HG03575 (cell line): ENCODE results near the gene LPCAT3.

ENCODE experiments used
- ATAC-seq: cut with Tn5 transposase; IDR thresholded peaks from one replicate; pipeline ENCODE4 v1.9.1; 2021; ENCODE audit not compliant: unreplicated experiment, insufficient number of reproducible peaks, low FRiP score; ENCODE audit errors: extremely low read depth

The LPCAT3 gene

GRCh38 chr12:6968426-6968825 is 49.9 kb downstream of the LPCAT3 start:
- ATAC-seq = no peak

DNA sequence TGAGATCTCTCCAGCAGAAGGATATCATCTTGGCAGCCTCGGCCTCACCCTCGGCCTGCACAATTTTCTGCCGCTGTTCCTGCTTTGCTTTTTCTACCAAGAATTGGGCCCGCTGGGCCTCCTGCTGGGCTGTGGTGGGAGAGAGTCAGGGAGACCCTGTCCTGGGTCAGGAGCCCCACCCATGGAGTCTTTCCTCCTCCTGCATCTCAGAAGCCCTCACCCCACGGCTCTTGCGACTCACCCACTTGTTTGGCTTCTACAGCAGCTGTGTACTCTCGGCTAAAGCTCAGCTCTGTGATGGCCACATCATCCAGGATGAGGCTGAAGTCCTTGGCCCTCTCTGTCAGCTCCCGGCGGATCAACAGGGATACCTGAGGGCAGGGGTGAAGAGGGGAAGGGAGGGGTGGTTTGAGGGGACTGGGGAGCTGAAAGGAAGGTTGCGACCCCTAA is 50.6 kb downstream of the LPCAT3 start:
- no peak for ATAC-seq

DNA sequence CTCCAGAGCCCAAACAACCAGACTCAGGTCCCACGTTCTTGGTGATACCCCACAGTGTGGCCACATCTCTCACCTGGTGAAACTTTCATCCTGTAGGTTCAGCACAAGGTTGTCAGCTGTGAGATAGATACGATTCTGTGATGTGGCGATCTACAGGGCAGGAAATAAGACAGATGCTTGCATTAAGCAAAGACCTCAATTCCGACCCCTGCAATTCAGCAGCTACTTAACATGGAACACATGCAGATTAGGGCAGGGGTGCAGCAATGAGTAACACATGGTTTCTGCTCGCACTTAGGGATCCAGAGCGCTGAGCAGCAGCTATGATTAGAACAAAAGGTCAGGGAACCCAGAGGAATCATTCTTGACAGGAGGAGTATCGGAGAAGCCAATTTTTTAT is 51.9 kb downstream of the LPCAT3 start:
- ATAC-seq = no peak

DNA sequence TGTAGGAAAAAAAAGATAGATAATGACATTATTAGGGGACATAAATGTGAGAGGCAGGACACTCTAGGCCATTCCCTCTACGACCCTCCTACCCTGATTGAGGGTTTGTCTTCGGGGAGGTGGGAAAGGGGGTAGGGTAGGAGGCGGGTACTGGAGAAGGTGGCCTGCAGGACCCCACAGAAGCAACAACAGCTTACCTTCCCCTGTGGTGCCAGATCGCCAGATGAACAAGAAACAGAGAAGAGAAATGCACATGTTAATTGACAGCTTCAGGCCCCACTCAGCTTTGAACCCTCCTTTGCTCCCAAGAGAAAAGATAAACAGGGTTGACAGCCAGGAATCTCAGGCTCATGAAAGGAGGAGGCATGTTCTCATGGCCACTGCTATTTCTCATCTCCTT is 52.6 kb downstream of the LPCAT3 start:
- ATAC-seq = no peak

- ATAC-seq = no peak
Observed at GRCh38 chr12:6965026-6965661, 53.1 kb downstream of the LPCAT3 start.

- ATAC-seq = no peak
Observed at GRCh38 chr12:6964605-6965025, 53.7 kb downstream of the LPCAT3 start.

DNA sequence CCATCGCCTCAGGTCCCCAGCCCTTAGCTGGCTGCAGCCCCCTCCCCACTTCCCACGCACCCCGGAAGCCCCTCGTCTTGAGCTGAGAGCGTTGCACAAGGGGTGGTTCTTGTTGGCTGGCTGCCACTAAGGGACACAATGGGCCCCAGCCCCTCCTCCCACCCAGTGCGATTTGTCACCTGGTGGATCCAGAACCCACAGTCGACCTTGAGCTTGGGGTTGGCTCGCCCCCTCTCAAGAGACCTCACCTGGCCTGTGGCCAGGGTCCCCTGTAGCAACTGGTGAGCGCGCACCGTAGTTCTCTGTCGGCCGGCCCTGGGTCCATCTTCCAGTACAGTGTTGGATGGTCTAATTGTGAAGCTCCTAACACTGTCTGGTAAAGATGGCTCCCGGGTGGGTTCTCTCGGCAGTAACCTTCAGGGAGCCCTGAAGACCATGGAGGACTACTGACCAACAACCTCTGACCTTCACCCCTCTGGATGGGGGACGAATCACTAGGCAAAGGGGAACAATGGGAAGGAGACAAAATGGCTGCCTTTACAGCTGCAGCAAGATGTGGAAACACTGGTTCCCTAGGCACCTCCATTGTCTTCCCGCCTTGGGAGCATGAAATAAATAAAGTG is 54.4 kb downstream of the LPCAT3 start:
- no peak for ATAC-seq

- ATAC-seq = no peak
Observed at GRCh38 chr12:6963016-6963731, 55.1 kb downstream of the LPCAT3 start.

DNA sequence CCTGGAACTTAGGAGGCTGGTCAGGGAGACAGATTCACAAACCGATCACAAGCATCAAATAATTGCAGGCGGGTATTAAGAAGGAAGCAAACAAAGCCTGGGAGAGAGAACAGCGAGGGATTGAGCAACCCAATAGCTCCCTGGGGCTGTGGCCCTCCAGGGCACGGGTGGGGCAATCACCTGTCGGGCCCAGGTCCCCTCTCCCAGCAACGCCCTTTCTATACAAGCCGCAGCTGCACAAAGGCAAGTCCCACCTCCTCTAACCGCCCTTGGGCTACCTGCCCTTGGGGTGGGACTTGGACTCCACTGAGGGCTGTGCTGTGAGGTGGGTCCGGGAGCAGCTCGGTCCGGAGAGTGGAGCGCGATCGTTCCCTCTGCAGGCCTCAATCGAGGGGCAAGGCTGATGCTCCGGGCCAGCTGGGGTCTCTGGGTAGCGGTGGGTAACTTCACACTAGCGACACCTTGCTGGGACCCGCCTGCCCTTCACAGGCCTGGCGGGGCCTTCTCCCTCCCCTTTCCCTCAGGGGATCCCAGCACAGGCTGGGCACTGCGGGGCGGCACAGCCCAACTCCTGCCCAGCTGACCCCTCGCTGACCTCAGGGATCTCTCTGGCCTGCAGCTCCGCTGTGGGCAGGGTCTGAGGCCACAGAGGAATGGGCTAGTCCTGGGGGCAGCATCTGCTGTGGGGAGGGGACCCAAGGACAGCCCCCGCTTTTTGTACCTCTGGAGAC is 55.8 kb downstream of the LPCAT3 start:
- no peak for ATAC-seq

- no peak for ATAC-seq
Observed at GRCh38 chr12:6961695-6962284, 56.5 kb downstream of the LPCAT3 start.

GRCh38 chr12:6961278-6961694 is 57.0 kb downstream of the LPCAT3 start:
- no peak for ATAC-seq

DNA sequence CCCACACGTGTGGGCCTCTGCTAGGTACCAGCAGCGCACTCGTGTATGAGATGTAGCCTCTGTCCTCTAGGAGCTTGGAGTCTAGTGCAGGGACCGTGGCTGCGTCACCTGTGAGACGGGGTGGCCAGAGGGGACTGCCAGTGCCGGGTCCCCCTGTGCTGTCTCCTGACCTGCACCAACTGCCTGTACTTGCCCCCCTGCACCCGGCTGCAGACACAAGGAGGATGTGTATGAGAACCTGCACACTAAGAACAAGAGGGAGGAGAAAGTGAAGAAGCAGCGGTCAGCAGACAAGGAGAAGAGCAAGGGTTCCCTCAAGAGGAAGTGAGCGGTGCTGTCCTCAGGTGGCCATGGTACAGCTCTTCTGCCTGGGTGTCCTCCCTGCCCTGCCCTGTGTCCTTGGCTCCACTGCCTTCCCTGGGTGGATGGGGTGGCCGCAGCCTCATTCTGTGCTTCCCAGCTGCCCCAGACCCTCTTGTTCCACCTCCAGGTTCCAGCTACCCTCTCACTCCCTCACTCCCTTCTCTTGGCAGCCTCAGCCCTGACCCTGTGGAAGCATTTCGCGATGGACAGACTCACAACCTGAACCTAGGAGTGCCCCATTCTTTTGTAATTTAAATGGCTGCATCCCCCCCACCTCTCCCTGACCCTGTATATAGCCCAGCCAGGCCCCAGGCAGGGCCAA is 57.5 kb downstream of the LPCAT3 start:
- ATAC-seq = no peak

DNA sequence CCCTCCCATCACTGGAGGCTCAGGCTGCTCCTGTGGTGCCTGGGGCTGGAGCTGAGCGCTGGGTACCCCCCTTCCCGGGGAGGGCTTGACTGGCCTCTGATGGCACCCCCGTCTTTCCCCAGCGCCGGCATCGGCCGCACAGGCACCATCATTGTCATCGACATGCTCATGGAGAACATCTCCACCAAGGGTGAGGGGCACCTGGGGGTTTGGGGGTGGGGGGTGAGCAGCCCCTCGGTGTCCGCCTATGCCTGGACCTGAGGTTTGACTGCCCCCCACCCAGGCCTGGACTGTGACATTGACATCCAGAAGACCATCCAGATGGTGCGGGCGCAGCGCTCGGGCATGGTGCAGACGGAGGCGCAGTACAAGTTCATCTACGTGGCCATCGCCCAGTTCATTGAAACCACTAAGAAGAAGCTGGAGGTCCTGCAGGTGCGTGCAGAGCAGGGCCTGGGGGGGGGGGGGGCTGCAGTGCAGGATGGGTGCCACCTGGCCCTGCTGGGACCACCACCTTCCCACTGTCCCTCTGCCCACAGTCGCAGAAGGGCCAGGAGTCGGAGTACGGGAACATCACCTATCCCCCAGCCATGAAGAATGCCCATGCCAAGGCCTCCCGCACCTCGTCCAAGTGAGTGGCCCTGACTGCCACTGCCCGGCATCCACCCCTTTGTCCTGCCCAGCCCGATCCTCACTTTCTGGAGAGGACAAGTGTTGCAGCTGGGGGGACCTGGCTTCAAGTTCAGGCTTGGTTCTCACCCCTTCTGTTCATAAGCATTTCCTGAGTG is 58.3 kb downstream of the LPCAT3 start:
- no peak for ATAC-seq

DNA sequence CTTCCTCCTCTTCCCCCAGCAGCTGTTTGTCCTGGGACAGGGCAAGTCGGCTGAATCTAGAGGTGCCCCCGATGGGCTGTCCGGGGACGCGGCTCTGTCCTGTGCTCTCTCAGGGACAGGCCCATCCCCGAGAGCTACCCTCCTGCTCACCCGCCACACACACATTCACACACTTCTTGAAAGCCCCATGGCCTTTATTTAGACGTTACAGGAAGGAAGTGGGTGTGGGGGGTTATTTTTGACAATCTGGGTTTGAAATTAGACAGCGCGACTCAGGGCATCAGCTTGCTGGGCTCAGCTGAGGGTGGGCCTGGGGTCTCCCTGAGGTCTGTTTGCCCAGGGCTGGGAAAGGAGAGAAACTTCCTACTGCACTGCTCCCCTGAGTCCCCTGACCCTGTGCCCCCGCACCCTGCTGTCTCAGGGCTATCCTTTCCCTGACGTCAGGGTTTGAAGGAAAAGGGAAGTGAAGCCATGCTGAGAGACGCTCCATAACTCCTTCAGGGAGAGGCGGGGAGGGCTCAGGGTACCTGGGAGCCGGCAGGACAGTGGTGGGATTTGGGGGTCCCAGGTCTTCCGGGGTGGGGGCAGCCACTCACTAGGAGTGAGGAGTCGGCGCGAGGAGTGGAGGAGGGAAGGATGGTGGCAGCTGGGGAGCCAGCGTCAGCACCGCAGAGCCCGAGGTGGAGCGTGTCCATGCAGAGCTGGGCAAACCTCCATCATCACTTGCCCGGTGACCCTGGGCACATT is 59.0 kb downstream of the LPCAT3 start:
- ATAC-seq = no peak

DNA sequence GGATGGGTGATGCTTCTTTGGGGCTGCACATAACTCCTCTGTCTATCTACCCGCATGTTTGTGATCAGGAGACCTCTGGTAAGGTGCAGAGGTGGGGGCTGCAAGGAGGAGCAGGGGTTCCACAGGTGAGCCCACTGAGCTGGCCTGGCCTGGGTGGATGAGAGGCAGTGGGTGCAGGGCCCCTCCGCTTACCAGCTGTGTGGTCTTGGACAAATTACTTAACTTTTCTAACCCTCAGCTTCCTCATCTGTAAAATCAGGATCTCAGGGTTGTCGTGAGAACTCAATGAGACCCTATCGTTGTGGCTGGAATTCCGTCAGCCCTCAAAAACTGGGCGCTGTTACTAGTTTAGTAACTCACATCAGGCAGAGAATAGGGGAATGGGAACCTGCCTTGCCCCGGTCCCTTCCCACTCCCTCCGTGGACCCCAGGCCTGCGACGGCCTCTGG is 59.6 kb downstream of the LPCAT3 start:
- no peak for ATAC-seq

DNA sequence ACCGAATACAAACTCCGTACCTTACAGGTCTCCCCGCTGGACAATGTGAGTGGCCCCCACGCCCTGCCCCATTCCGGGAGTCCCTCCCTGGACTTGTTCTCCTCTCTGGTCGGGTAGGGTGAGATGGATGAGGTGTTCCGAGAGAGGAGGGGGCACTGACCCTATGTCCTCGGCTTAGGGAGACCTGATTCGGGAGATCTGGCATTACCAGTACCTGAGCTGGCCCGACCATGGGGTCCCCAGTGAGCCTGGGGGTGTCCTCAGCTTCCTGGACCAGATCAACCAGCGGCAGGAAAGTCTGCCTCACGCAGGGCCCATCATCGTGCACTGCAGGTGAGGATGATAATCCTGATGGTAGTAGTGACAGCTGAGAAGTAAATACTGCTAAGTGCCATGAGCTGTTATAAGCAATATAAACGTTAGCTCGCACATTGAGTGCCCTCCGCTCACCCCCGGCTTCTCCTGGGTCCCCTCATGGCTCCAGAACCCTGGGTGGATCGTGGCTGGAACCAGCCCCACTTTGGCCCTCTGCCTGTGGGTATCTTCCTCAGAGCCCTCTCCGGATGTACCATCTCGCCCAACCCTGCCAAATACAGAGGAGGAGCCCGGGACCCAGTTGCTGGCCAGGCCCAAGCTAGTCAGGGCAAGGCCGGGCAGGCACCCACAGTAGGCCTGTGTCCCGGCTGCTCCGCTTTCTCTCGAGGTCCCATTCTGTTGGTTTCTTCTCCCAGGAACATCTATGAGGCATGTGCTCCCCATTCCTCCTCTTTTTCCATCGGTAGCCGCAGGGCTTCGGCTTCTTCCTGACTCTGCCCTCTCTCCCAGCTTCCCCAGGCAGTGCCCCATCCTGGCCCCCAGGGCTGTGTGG is 60.3 kb downstream of the LPCAT3 start:
- ATAC-seq = no peak
